WTC11 (cell line): Measurements from ENCODE around the gene KCNE4. TPM values are rescaled to one million over a fixed set of nuclear protein-coding genes. Genes with fewer than 3 reads are reported as not detected.

Source experiments
- ATAC-seq: fragments of 200-7000 bp; cut with Tn5 transposase; 2 replicates; pipeline ENCODE4 v1.10.0; 2021; ENCODE audit warnings: mild to moderate bottlenecking, moderate library complexity
- CTCF ChIA-PET: fragments of 300-600 bp; sonication (Branson Sonifier 250); formaldehyde crosslinking; loops from one replicate; lab custom pipeline; 2021; ENCODE audit warnings: antibody characterized with exemption; lab: Charles Lee
- POLR2A ChIA-PET: fragments of 350-600 bp; sonication (Branson Sonifier 250); formaldehyde crosslinking; loops from one replicate; lab custom pipeline; 2021; ENCODE audit warnings: antibody characterized with exemption; lab: Charles Lee
- DNase-seq: peaks from one replicate; pipeline ENCODE4 v3.0.0; 2021; ENCODE audit warnings: low spot score
- H3K27ac Mint-ChIP-seq: 2 replicates; pipeline ENCODE4 v1.8.0; 2021; ENCODE audit warnings: mixed read lengths
- H3K27me3 Mint-ChIP-seq: 2 replicates; pipeline ENCODE4 v1.8.0; 2021; ENCODE audit warnings: low read depth, mild to moderate bottlenecking, moderate library complexity, mixed read lengths
- H3K36me3 Mint-ChIP-seq: 2 replicates; pipeline ENCODE4 v1.8.0; 2021; ENCODE audit warnings: mixed read lengths
- H3K4me1 Mint-ChIP-seq: 2 replicates; pipeline ENCODE4 v1.8.0; 2022; ENCODE audit warnings: mixed read lengths
- H3K4me3 Mint-ChIP-seq: 2 replicates; pipeline ENCODE4 v1.8.0; 2021; ENCODE audit warnings: mild to moderate bottlenecking, moderate library complexity, mixed read lengths
- H3K9me3 Mint-ChIP-seq: 2 replicates; pipeline ENCODE4 v1.8.0; 2021; ENCODE audit warnings: mixed read lengths
- CBFB ChIP-seq: sonication (generic); formaldehyde crosslinking; IDR thresholded peaks from 2 replicates; pipeline ENCODE4 v1.8.1; 2022; ENCODE audit warnings: mild to moderate bottlenecking, low read depth, missing genetic modification reagents
- GABPB1 ChIP-seq: sonication (generic); formaldehyde crosslinking; IDR thresholded peaks from 2 replicates; pipeline ENCODE4 v1.8.1; 2023; ENCODE audit warnings: mild to moderate bottlenecking, missing genetic modification reagents
- HMGXB4 ChIP-seq: sonication (generic); formaldehyde crosslinking; IDR thresholded peaks from 2 replicates; pipeline ENCODE4 v1.8.1; 2023; ENCODE audit warnings: mild to moderate bottlenecking, moderate library complexity, missing genetic modification reagents
- IRF2 ChIP-seq: sonication (generic); formaldehyde crosslinking; IDR thresholded peaks from 2 replicates; pipeline ENCODE4 v1.8.0; 2022; ENCODE audit warnings: low read depth, missing genetic modification reagents, borderline replicate concordance
- JAZF1 ChIP-seq: fragments of 250-450 bp; sonication (Bioruptor Pico); IDR thresholded peaks from 2 replicates; pipeline ENCODE4 v1.9.0; 2021; ENCODE audit warnings: moderate library complexity, mild to moderate bottlenecking, inconsistent platforms
- MLX ChIP-seq: sonication (generic); formaldehyde crosslinking; IDR thresholded peaks from 2 replicates; pipeline ENCODE4 v1.8.1; 2023; ENCODE audit warnings: mild to moderate bottlenecking, missing genetic modification reagents, moderate library complexity
- MXD4 ChIP-seq: fragments of 250-450 bp; sonication (Bioruptor Pico); IDR thresholded peaks from 2 replicates; pipeline ENCODE4 v1.8.0; 2021; ENCODE audit warnings: mild to moderate bottlenecking, moderate library complexity, borderline replicate concordance
- NFATC4 ChIP-seq: fragments of 250-450 bp; sonication (Bioruptor Pico); IDR thresholded peaks from 2 replicates; pipeline ENCODE4 v1.9.0; 2021; ENCODE audit warnings: mild to moderate bottlenecking
- NFE2L1 ChIP-seq: sonication (generic); formaldehyde crosslinking; IDR thresholded peaks from 2 replicates; pipeline ENCODE4 v1.8.1; 2023; ENCODE audit warnings: missing genetic modification reagents
- NR2C2 ChIP-seq: sonication (generic); formaldehyde crosslinking; IDR thresholded peaks from 2 replicates; pipeline ENCODE4 v1.8.0; 2022; ENCODE audit warnings: mild to moderate bottlenecking, missing genetic modification reagents
- RELA ChIP-seq: sonication (generic); formaldehyde crosslinking; IDR thresholded peaks from 2 replicates; pipeline ENCODE4 v1.8.1; 2022; ENCODE audit warnings: missing genetic modification reagents, mild to moderate bottlenecking, borderline replicate concordance
- STAT6 ChIP-seq: sonication (generic); formaldehyde crosslinking; conservative IDR thresholded peaks from 2 replicates; pipeline ENCODE4 v1.8.1; 2023; ENCODE audit warnings: mild to moderate bottlenecking, low read depth, missing genetic modification reagents, moderate library complexity
- ZBTB21 ChIP-seq: sonication (generic); formaldehyde crosslinking; IDR thresholded peaks from 2 replicates; pipeline ENCODE4 v1.8.1; 2023; ENCODE audit warnings: mild to moderate bottlenecking, missing genetic modification reagents, borderline replicate concordance
- ZBTB43 ChIP-seq: sonication (generic); formaldehyde crosslinking; IDR thresholded peaks from 2 replicates; pipeline ENCODE4 v1.8.1; 2023; ENCODE audit warnings: mild to moderate bottlenecking, missing genetic modification reagents
- ZNF121 ChIP-seq: sonication (generic); formaldehyde crosslinking; IDR thresholded peaks from 2 replicates; pipeline ENCODE4 v1.8.0; 2023; ENCODE audit warnings: missing genetic modification reagents
- ZNF263 ChIP-seq: sonication (generic); formaldehyde crosslinking; IDR thresholded peaks from 2 replicates; pipeline ENCODE4 v1.8.1; 2022; ENCODE audit warnings: low read depth, mild to moderate bottlenecking, moderate library complexity, missing genetic modification reagents
- ZNF281 ChIP-seq: sonication (generic); formaldehyde crosslinking; IDR thresholded peaks from 2 replicates; pipeline ENCODE4 v1.8.0; 2023; ENCODE audit warnings: mild to moderate bottlenecking, missing genetic modification reagents
- ZNF416 ChIP-seq: fragments of 250-450 bp; sonication (Bioruptor Pico); IDR thresholded peaks from 2 replicates; pipeline ENCODE4 v1.9.0; 2021; ENCODE audit warnings: mild to moderate bottlenecking, inconsistent platforms
- ZNF423 ChIP-seq: fragments of 250-450 bp; sonication (Bioruptor Pico); IDR thresholded peaks from 2 replicates; pipeline ENCODE4 v2.1.2; 2022; ENCODE audit warnings: mild to moderate bottlenecking, moderate library complexity
- ZNF512 ChIP-seq: sonication (generic); formaldehyde crosslinking; IDR thresholded peaks from 2 replicates; pipeline ENCODE4 v1.8.1; 2022; ENCODE audit warnings: missing genetic modification reagents, borderline replicate concordance
- total RNA-seq: library from RNA; stranded (reverse); gene quantifications from 3 replicates; pipeline ENCODE4 v1.2.3, GENCODE V29; 2021

The KCNE4 gene
- total RNA-seq, 1 experiment from 2014 or later: 0.04 TPM

GRCh38 chr2:223012291-223012690 lies 39.7 kb upstream of the KCNE4 start (continued):
- TF ChIP-seq RELA: no peak
- TF ChIP-seq NR2C2 (CRISPR knock-in tag): no peak
- TF ChIP-seq ZBTB43 (CRISPR knock-in tag): no peak
- no peak for TF ChIP-seq GABPB1 (CRISPR knock-in tag)
- TF ChIP-seq HMGXB4: no peak
- no peak for TF ChIP-seq ZNF263
- no peak for TF ChIP-seq STAT6 (CRISPR knock-in tag)
- TF ChIP-seq NFATC4 (CRISPR knock-in tag): no peak
- TF ChIP-seq MLX (CRISPR knock-in tag): no peak
- no peak for TF ChIP-seq IRF2 (CRISPR knock-in tag)
- no peak for TF ChIP-seq ZNF423 (CRISPR knock-in tag)
- TF ChIP-seq ZNF416: no peak
- TF ChIP-seq MXD4 (CRISPR knock-in tag): no peak

GRCh38 chr2:223019390-223019930 lies 32.5 kb upstream of the KCNE4 start:
- POLR2A ChIA-PET: no interaction called here
- Mint-ChIP-seq H3K4me1 (peaks cover 17% of the 10 kb centered on the region), H3K27ac (no peak overlapping the region), H3K9me3 (peaks cover 37% of the 10 kb centered on the region), H3K4me3 (no peak overlapping the region), H3K36me3 (peaks cover 23% of the 10 kb centered on the region; the same call in 1 of the 2 replicates), H3K27me3 (peaks cover 5% of the 10 kb centered on the region; the same call in 1 of the 2 replicates)
- no peak for DNase-seq
- TF ChIP-seq ZBTB21 (CRISPR knock-in tag): no peak
- no peak for TF ChIP-seq ZNF121 (CRISPR knock-in tag)
- no peak for TF ChIP-seq CBFB (CRISPR knock-in tag)
- TF ChIP-seq JAZF1: no peak
- no peak for TF ChIP-seq ZNF281 (CRISPR knock-in tag)
- TF ChIP-seq ZNF512 (CRISPR knock-in tag): no peak
- no peak for TF ChIP-seq NFE2L1 (CRISPR knock-in tag)
- no peak for ATAC-seq
- CTCF ChIA-PET: no interaction called here
